Measurements from ENCODE around the gene STRADA. TPM values are rescaled to one million over a fixed set of nuclear protein-coding genes. Genes with fewer than 3 reads are reported as not detected.

STRADA gene
- total RNA-seq, 6 experiments from 2014 or later, result 18.2 to 24.1 (median 21.6) TPM

GRCh38 chr17:63783522-63783921 lies 41.9 kb upstream of the STRADA start:
- TF ChIP-seq CTCF (IDR thresholded peaks at IDR 0.05), result no peak
- peaks cover 16% of the 10 kb centered on the region for H3K36me3 Mint-ChIP-seq (ENCODE audit: low read depth)
- no peaks in the 10 kb centered on the region; the same call in 1 of the 2 replicates for H3K27me3 Mint-ChIP-seq (ENCODE audit: insufficient read depth)
- no peak overlapping the region for H3K4me3 Mint-ChIP-seq
- peaks cover 55% of the 10 kb centered on the region for H3K4me1 Mint-ChIP-seq (ENCODE audit: low read depth)
- no peak for DNase-seq
- no peaks in the 10 kb centered on the region for H3K9me3 Mint-ChIP-seq
- H3K27ac Mint-ChIP-seq, result peak overlapping the region; percentile 34

GRCh38 chr17:63780928-63781327 lies 39.3 kb upstream of the STRADA start:
- Mint-ChIP-seq H3K27ac (peak overlapping the region; percentile 42), H3K4me3 (peak overlapping the region; percentile 5; the same call in 1 of the 2 replicates), H3K9me3 (no peaks in the 10 kb centered on the region)

DNA sequence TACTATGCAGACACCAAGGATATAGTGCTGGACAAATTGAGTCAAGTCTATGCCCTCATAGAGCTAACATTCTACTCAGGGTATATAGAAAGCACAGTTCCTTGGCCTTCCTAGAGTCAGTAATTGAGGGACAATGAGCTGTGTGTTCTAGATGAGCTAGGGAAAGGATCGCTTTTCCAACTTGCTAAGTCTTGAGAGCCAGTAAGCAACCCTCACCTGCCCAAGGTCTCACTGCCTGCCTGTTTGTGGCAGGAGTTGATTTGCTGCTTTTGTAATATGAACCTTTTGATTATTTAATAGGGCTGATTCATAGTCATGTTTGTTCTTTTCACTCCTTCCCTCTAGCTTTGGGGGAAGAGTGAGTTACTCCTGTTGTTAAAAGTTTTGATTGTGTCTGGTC lies 38.9 kb upstream of the STRADA start:
- DNase-seq, result peak; percentile 19

More at GRCh38 chr17:63780928-63781327, 39.3 kb upstream of the STRADA start:
- DNase-seq, result no peak
- TF ChIP-seq CTCF (IDR thresholded peaks at IDR 0.05), result no peak
- Mint-ChIP-seq H3K27me3 (ENCODE audit: insufficient read depth) (no peaks in the 10 kb centered on the region; the same call in 1 of the 2 replicates), H3K36me3 (ENCODE audit: low read depth) (peaks cover 26% of the 10 kb centered on the region), H3K4me1 (ENCODE audit: low read depth) (peaks cover 71% of the 10 kb centered on the region)

DNA sequence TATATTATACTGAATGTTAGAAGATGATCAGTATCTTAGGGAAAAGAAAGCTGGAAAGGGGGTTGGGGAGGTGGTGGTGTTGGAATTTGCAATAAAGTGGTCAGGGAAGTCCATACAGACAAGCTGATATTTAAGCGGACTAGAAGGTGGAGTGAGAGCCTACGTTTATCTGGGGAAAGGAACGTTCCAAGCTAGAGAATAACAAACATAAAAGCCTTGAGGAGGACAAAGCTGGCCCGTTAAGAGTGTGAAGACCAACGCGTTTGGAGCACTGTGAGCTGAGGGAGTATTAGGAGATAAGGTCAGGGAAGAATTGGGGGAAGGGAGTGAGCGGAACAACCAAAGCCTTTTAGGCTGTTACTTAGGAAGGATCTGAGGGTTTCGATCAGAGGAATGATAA lies 33.8 kb upstream of the STRADA start:
- Mint-ChIP-seq H3K36me3 (ENCODE audit: low read depth) (peaks cover 47% of the 10 kb centered on the region), H3K9me3 (no peaks in the 10 kb centered on the region), H3K4me3 (peak overlapping the region; percentile 97), H3K4me1 (ENCODE audit: low read depth) (peaks cover 56% of the 10 kb centered on the region), H3K27ac (peak overlapping the region; percentile 99), H3K27me3 (ENCODE audit: insufficient read depth) (peaks cover 7% of the 10 kb centered on the region)
- TF ChIP-seq CTCF (IDR thresholded peaks at IDR 0.05), result no peak
- DNase-seq, result no peak

More for the DNA sequence above, 38.9 kb upstream of the STRADA start:
- peaks cover 29% of the 10 kb centered on the region for H3K36me3 Mint-ChIP-seq (ENCODE audit: low read depth)
- peaks cover 71% of the 10 kb centered on the region for H3K4me1 Mint-ChIP-seq (ENCODE audit: low read depth)
- H3K9me3 Mint-ChIP-seq, result no peaks in the 10 kb centered on the region
- peak overlapping the region; percentile 5; the same call in 1 of the 2 replicates for H3K4me3 Mint-ChIP-seq
- H3K27ac Mint-ChIP-seq, result peak overlapping the region; percentile 44
- no peaks in the 10 kb centered on the region; the same call in 1 of the 2 replicates for H3K27me3 Mint-ChIP-seq (ENCODE audit: insufficient read depth)
- no peak for TF ChIP-seq CTCF (IDR thresholded peaks at IDR 0.05)

DNA sequence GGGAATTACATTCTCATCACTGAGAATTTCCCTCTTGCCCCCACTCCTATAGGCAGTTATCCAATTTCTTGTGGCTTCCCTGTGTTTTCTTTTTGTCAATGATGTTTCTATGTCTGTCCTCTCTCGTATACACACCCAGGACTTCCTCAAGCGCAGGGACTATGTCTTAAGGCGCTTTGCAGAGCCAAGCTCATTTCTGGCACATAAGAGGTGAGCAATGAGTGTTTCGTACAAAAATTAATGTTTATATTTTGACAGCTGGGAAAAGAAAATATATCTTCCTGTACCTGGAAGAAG lies 33.3 kb upstream of the STRADA start:
- peaks cover 47% of the 10 kb centered on the region for H3K36me3 Mint-ChIP-seq (ENCODE audit: low read depth)
- no peak for DNase-seq
- TF ChIP-seq CTCF (IDR thresholded peaks at IDR 0.05), result no peak
- H3K27me3 Mint-ChIP-seq (ENCODE audit: insufficient read depth), result peaks cover 7% of the 10 kb centered on the region
- peak overlapping the region; percentile 97 for H3K4me3 Mint-ChIP-seq
- peak overlapping the region; percentile 99 for H3K27ac Mint-ChIP-seq
- peaks cover 51% of the 10 kb centered on the region for H3K4me1 Mint-ChIP-seq (ENCODE audit: low read depth)
- H3K9me3 Mint-ChIP-seq, result no peaks in the 10 kb centered on the region
